H1 (cell line): ENCODE results near the gene PLIN4.

Experiments
- CHD2 ChIP-seq: IDR thresholded peaks from 2 replicates; pipeline ENCODE4 v1.6.1; 2012; ENCODE audit warnings: low read length, improper control_type of control experiment
- NRF1 ChIP-seq: IDR thresholded peaks from 2 replicates; pipeline ENCODE4 v1.6.1; 2011; ENCODE audit warnings: mild to moderate bottlenecking, low read depth, low read length, improper control_type of control experiment
- POLR2A ChIP-seq, 2 experiments: IDR thresholded peaks; 1 replicate in 1 of 2; 2 replicates in 1 of 2; pipeline ENCODE4 v1.6.1; 2011; ENCODE audit warnings: low read depth in 2 of 2, low read length in 2 of 2, mild to moderate bottlenecking in 2 of 2; ENCODE audit errors: control extremely low read depth in 1 of 2
- POLR2AphosphoS5 ChIP-seq: IDR thresholded peaks from 2 replicates; pipeline ENCODE4 v1.6.1; 2011; ENCODE audit warnings: low read depth, low read length
- POU5F1 ChIP-seq: IDR thresholded peaks from 2 replicates; pipeline ENCODE4 v1.6.1; 2011; ENCODE audit warnings: low read depth, mild to moderate bottlenecking, low read length, moderate library complexity
- RBBP5 ChIP-seq: IDR thresholded peaks from 2 replicates; pipeline ENCODE4 v1.7.1; 2012; ENCODE audit warnings: low read depth, mild to moderate bottlenecking, inconsistent platforms, low read length, moderate library complexity, borderline replicate concordance
- ZNF274 ChIP-seq: IDR thresholded peaks from 2 replicates; pipeline ENCODE4 v1.7.0; 2012; ENCODE audit warnings: low read length, borderline replicate concordance; ENCODE audit errors: extremely low read depth
- TF ChIP-seq, protein P1 (sequence below), 3 experiments: IDR thresholded peaks; 1 replicate in 2 of 3; 2 replicates in 1 of 3; pipeline versions ENCODE4 v1.5.1 to v1.6.1; 2011; ENCODE audit warnings: low read length in 3 of 3, mild to moderate bottlenecking in 3 of 3, inconsistent platforms in 2 of 3, low read depth in 1 of 3, moderate library complexity in 1 of 3; ENCODE audit not compliant: insufficient read depth in 1 of 3; ENCODE audit errors: control extremely low read depth in 1 of 3
- TF ChIP-seq, protein P2 (sequence below): IDR thresholded peaks from 2 replicates; pipeline ENCODE4 v1.6.1; 2012; ENCODE audit warnings: inconsistent platforms

GRCh38 chr19:4554717-4555116, 36.4 kb upstream of the PLIN4 start:
- no peak for TF ChIP-seq ZNF274
- TF ChIP-seq, protein P1, sequence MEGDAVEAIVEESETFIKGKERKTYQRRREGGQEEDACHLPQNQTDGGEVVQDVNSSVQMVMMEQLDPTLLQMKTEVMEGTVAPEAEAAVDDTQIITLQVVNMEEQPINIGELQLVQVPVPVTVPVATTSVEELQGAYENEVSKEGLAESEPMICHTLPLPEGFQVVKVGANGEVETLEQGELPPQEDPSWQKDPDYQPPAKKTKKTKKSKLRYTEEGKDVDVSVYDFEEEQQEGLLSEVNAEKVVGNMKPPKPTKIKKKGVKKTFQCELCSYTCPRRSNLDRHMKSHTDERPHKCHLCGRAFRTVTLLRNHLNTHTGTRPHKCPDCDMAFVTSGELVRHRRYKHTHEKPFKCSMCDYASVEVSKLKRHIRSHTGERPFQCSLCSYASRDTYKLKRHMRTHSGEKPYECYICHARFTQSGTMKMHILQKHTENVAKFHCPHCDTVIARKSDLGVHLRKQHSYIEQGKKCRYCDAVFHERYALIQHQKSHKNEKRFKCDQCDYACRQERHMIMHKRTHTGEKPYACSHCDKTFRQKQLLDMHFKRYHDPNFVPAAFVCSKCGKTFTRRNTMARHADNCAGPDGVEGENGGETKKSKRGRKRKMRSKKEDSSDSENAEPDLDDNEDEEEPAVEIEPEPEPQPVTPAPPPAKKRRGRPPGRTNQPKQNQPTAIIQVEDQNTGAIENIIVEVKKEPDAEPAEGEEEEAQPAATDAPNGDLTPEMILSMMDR (IDR thresholded peaks at IDR 0.05; ENCODE audit: control extremely low read depth in 1 of 3, insufficient read depth in 1 of 3, low read depth in 1 of 3, low read length in 3 of 3), result no peak
- no peak for TF ChIP-seq NRF1
- no peak for TF ChIP-seq POLR2AphosphoS5
- TF ChIP-seq, protein P2, sequence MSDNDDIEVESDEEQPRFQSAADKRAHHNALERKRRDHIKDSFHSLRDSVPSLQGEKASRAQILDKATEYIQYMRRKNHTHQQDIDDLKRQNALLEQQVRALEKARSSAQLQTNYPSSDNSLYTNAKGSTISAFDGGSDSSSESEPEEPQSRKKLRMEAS, result no peak
- TF ChIP-seq POLR2A (IDR thresholded peaks at IDR 0.05; ENCODE audit: control extremely low read depth in 1 of 2, low read depth in 2 of 2, low read length in 2 of 2), result no peak
- no peak for TF ChIP-seq CHD2
- no peak for TF ChIP-seq POU5F1
- no peak for TF ChIP-seq RBBP5
